ENCODE data around the gene BBS12. TPM values are rescaled to one million over a fixed set of nuclear protein-coding genes. Genes with fewer than 3 reads are reported as not detected.

BBS12 gene
- polyA plus RNA-seq, 3 donors, result 0.19 to 1.0 (median 0.52) TPM

- no peaks in the 10 kb centered on the region for H3K4me1 ChIP-seq (ENCODE audit: control insufficient read depth in 1 of 2, insufficient read depth in 2 of 2, low read length in 2 of 2)
- peak in 1 of 3 donors; percentile 6 for DNase-seq
- no peak for TF ChIP-seq CTCF (IDR thresholded peaks at IDR 0.05)
- Mint-ChIP-seq H3K27me3 (ENCODE audit: low read depth in 3 of 3) (peaks cover 3 to 12% (median 6%) of the 10 kb centered on the region in 3 donors), H3K4me3 (no peak overlapping the region), H3K27ac (no peak overlapping the region), H3K9me3 (no peaks in the 10 kb centered on the region), H3K36me3 (no peaks in the 10 kb centered on the region), H3K4me1 (peaks cover 3% of the 10 kb centered on the region)
- no peak overlapping the region for H3K9ac ChIP-seq (ENCODE audit: insufficient read depth, low read length, poor library complexity, severe bottlenecking)
- H3K27ac ChIP-seq (ENCODE audit: low read depth in 1 of 2, low read length in 2 of 2), result no peak overlapping the region
- H3K27me3 ChIP-seq (ENCODE audit: control insufficient read depth in 2 of 2, insufficient read depth in 2 of 2, low read length in 2 of 2), result peaks cover 0 to 2% of the 10 kb centered on the region in 2 donors
- no peaks in the 10 kb centered on the region for H3K9me3 ChIP-seq (replicated peaks in 1 of 2; ENCODE audit: control insufficient read depth in 1 of 2, insufficient read depth in 1 of 2, low read length in 2 of 2)
- H3K4me2 ChIP-seq (replicated peaks; ENCODE audit: extremely low read depth, low read length, poor library complexity, severe bottlenecking), result no peak overlapping the region
- no peaks in the 10 kb centered on the region for H3K79me2 ChIP-seq (ENCODE audit: insufficient read depth, low read length)
- H3K36me3 ChIP-seq (replicated peaks in 1 of 2; ENCODE audit: control insufficient read depth in 1 of 2, insufficient read depth in 2 of 2, low read length in 2 of 2), result no peaks in the 10 kb centered on the region
- intact Hi-C loops (cut with micrococcal nuclease), result no loop called here
- no peak overlapping the region for H3K4me3 ChIP-seq (replicated peaks in 1 of 3; ENCODE audit: low read depth in 2 of 3, low read length in 3 of 3)
- no peaks in the 10 kb centered on the region for H4K20me1 ChIP-seq (ENCODE audit: insufficient read depth, low read length)
- no CpG with 5 or more reads among the region's 4 CpGs for WGBS (ENCODE audit: insufficient coverage)
- no peak overlapping the region for H2AFZ ChIP-seq (ENCODE audit: insufficient read depth, low read depth, low read length, poor library complexity, severe bottlenecking)
Measured at GRCh38 chr4:122712782-122713181, 19.7 kb upstream of the BBS12 start.

GRCh38 chr4:122715221-122715620 lies 17.3 kb upstream of the BBS12 start:
- H3K4me1 ChIP-seq (ENCODE audit: control insufficient read depth in 1 of 2, insufficient read depth in 2 of 2, low read length in 2 of 2), result no peaks in the 10 kb centered on the region
- Mint-ChIP-seq H3K4me1 (peaks cover 3% of the 10 kb centered on the region), H3K36me3 (no peaks in the 10 kb centered on the region), H3K27me3 (ENCODE audit: low read depth in 3 of 3) (peaks cover 3 to 16% (median 11%) of the 10 kb centered on the region in 3 donors), H3K4me3 (no peak overlapping the region), H3K27ac (no peak overlapping the region), H3K9me3 (peaks cover 0 to 3% (median 0%) of the 10 kb centered on the region in 7 donors)
- no peaks in the 10 kb centered on the region for H3K9me3 ChIP-seq (replicated peaks in 1 of 2; ENCODE audit: control insufficient read depth in 1 of 2, insufficient read depth in 1 of 2, low read length in 2 of 2)
- H3K4me2 ChIP-seq (replicated peaks; ENCODE audit: extremely low read depth, low read length, poor library complexity, severe bottlenecking), result no peak overlapping the region
- WGBS (ENCODE audit: insufficient coverage), result no CpG with 5 or more reads among the region's 5 CpGs
- no peak overlapping the region for H2AFZ ChIP-seq (ENCODE audit: insufficient read depth, low read depth, low read length, poor library complexity, severe bottlenecking)
- no peaks in the 10 kb centered on the region for H3K79me2 ChIP-seq (ENCODE audit: insufficient read depth, low read length)
- no peak overlapping the region for H3K27ac ChIP-seq (ENCODE audit: low read depth in 1 of 2, low read length in 2 of 2)
- TF ChIP-seq CTCF (IDR thresholded peaks at IDR 0.05), result no peak
- H3K9ac ChIP-seq (ENCODE audit: insufficient read depth, low read length, poor library complexity, severe bottlenecking), result no peak overlapping the region
- H3K36me3 ChIP-seq (replicated peaks in 1 of 2; ENCODE audit: control insufficient read depth in 1 of 2, insufficient read depth in 2 of 2, low read length in 2 of 2), result no peaks in the 10 kb centered on the region
- DNase-seq, result no peak
- H3K27me3 ChIP-seq (ENCODE audit: control insufficient read depth in 2 of 2, insufficient read depth in 2 of 2, low read length in 2 of 2), result peaks cover 0 to 2% of the 10 kb centered on the region in 2 donors
- no peak overlapping the region for H3K4me3 ChIP-seq (replicated peaks in 1 of 3; ENCODE audit: low read depth in 2 of 3, low read length in 3 of 3)
- H4K20me1 ChIP-seq (ENCODE audit: insufficient read depth, low read length), result no peaks in the 10 kb centered on the region
- intact Hi-C loops (cut with micrococcal nuclease), result no loop called here

Data from CD14-positive monocyte (primary cell).